DOHH2 (cell line): Measurements from ENCODE around the gene REXO1.

Source experiments
- H3F3A ChIP-seq: fragments of 200-600 bp; sonication (generic), shearing (Covaris generic); 2 replicates; pipeline ENCODE4 v1.6.0; 2016; ENCODE audit warnings: antibody characterized with exemption, mild to moderate bottlenecking; ENCODE audit not compliant: control insufficient read depth, insufficient read depth
- H3K27ac ChIP-seq: fragments of 200-600 bp; sonication (generic); 2 replicates; pipeline ENCODE4 v1.5.1; 2014; ENCODE audit warnings: low read depth, mild to moderate bottlenecking, low read length, moderate library complexity
- H3K27me3 ChIP-seq: fragments of 200-600 bp; sonication (generic); 2 replicates; pipeline ENCODE4 v1.6.1; 2014; ENCODE audit warnings: mild to moderate bottlenecking, low read length, mixed read lengths; ENCODE audit not compliant: control insufficient read depth
- H3K36me3 ChIP-seq: fragments of 200-600 bp; sonication (generic); 2 replicates; pipeline ENCODE4 v1.6.1; 2014; ENCODE audit warnings: mild to moderate bottlenecking, low read length, moderate library complexity, mixed read lengths; ENCODE audit not compliant: control insufficient read depth
- H3K4me1 ChIP-seq: fragments of 200-600 bp; sonication (generic); 2 replicates; pipeline ENCODE4 v1.6.1; 2014; ENCODE audit warnings: mild to moderate bottlenecking, low read length, mixed read lengths; ENCODE audit not compliant: control insufficient read depth
- H3K4me2 ChIP-seq: fragments of 200-600 bp; sonication (generic); 2 replicates; pipeline ENCODE4 v1.6.0; 2014; ENCODE audit warnings: mild to moderate bottlenecking, low read length, moderate library complexity
- H3K4me3 ChIP-seq: fragments of 200-600 bp; sonication (generic); 2 replicates; pipeline ENCODE4 v1.5.1; 2014; ENCODE audit warnings: mild to moderate bottlenecking, low read length, mixed read lengths
- H3K79me2 ChIP-seq: fragments of 200-600 bp; sonication (generic); 2 replicates; pipeline ENCODE4 v1.6.1; 2014; ENCODE audit warnings: mild to moderate bottlenecking, low read length, mixed read lengths; ENCODE audit not compliant: control insufficient read depth
- H3K9me2 ChIP-seq: fragments of 200-600 bp; sonication (generic); replicated peaks from 2 replicates; pipeline ENCODE4 v1.6.1; 2014; ENCODE audit warnings: mild to moderate bottlenecking, low read length, mixed read lengths; ENCODE audit not compliant: control insufficient read depth
- H3K9me3 ChIP-seq: fragments of 200-600 bp; sonication (generic); 2 replicates; pipeline ENCODE4 v1.6.1; 2014; ENCODE audit warnings: antibody characterized with exemption, low read length, mixed read lengths; ENCODE audit not compliant: control insufficient read depth, insufficient read depth
- H4K20me1 ChIP-seq: fragments of 200-600 bp; sonication (generic); 2 replicates; pipeline ENCODE4 v1.6.0; 2014; ENCODE audit warnings: low read depth, mild to moderate bottlenecking, antibody characterized with exemption, low read length, moderate library complexity; ENCODE audit not compliant: control insufficient read depth, insufficient read depth
- EZH2phosphoT487 ChIP-seq: fragments of 200-600 bp; sonication (generic); IDR thresholded peaks from 2 replicates; pipeline ENCODE4 v1.6.1; 2017; ENCODE audit warnings: borderline replicate concordance, mild to moderate bottlenecking, antibody characterized with exemption, low read length, moderate library complexity, mixed read lengths
- TF ChIP-seq, protein P1 (sequence below): fragments of 200-600 bp; sonication (generic); IDR thresholded peaks from one replicate; pipeline ENCODE4 v1.5.1; 2014; ENCODE audit warnings: antibody characterized with exemption, mild to moderate bottlenecking, low read depth, low read length; ENCODE audit not compliant: poor library complexity, severe bottlenecking

The REXO1 gene

DNA sequence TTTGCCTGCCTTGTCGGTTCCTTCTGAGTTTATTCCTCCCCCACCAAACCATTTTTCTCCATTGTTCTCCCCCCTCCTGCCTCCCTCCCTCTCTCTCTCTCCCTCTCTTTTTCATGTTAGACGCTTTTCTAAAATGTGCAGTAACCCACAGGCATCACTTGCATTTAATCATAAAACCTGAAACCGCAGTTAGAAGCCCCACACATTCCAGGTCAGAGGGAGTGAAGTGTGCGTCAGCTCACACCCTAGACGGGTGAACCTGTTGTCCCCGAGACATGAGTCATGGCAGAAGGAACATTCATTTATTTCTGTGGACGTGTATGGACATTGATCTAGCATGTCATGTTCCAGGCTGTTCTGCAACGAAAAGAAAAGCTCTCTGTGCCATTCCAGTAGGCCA is 75.1 kb downstream of the REXO1 start:
- Histone ChIP-seq H3K79me2 (no peaks in the 10 kb centered on the region), H3K4me1 (no peaks in the 10 kb centered on the region), H4K20me1 (no peaks in the 10 kb centered on the region), H3K9me3 (peaks cover 7% of the 10 kb centered on the region), H3K27me3 (0 out of 2 replicates have a peak, but pooled peaks cover 3% of the 10 kb centered on the region), H3K4me3 (no peak overlapping the region), H3K36me3 (no peaks in the 10 kb centered on the region), H3K27ac (no peak overlapping the region), H3K4me2 (no peak overlapping the region), H3F3A (no peaks in the 10 kb centered on the region), H3K9me2 (no peaks in the 10 kb centered on the region)
- TF ChIP-seq EZH2phosphoT487, result no peak
- TF ChIP-seq, protein P1, sequence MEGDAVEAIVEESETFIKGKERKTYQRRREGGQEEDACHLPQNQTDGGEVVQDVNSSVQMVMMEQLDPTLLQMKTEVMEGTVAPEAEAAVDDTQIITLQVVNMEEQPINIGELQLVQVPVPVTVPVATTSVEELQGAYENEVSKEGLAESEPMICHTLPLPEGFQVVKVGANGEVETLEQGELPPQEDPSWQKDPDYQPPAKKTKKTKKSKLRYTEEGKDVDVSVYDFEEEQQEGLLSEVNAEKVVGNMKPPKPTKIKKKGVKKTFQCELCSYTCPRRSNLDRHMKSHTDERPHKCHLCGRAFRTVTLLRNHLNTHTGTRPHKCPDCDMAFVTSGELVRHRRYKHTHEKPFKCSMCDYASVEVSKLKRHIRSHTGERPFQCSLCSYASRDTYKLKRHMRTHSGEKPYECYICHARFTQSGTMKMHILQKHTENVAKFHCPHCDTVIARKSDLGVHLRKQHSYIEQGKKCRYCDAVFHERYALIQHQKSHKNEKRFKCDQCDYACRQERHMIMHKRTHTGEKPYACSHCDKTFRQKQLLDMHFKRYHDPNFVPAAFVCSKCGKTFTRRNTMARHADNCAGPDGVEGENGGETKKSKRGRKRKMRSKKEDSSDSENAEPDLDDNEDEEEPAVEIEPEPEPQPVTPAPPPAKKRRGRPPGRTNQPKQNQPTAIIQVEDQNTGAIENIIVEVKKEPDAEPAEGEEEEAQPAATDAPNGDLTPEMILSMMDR, result no peak

- no peak overlapping the region for H3K4me3 ChIP-seq
- TF ChIP-seq, protein P1, result no peak
- TF ChIP-seq EZH2phosphoT487, result no peak
- no peak overlapping the region for H3K4me2 ChIP-seq
- H3K27ac ChIP-seq, result no peak overlapping the region
- H4K20me1 ChIP-seq, result no peaks in the 10 kb centered on the region
- peaks cover 16% of the 10 kb centered on the region for H3K4me1 ChIP-seq
- H3K9me2 ChIP-seq, result no peaks in the 10 kb centered on the region
- H3K27me3 ChIP-seq, result peaks cover 9% of the 10 kb centered on the region; the same call in 1 of the 2 replicates
- H3K79me2 ChIP-seq, result no peaks in the 10 kb centered on the region
- no peaks in the 10 kb centered on the region for H3F3A ChIP-seq
- peaks cover 7% of the 10 kb centered on the region for H3K9me3 ChIP-seq
- no peaks in the 10 kb centered on the region for H3K36me3 ChIP-seq
Observed at GRCh38 chr19:1770866-1771576, 77.3 kb downstream of the REXO1 start.

GRCh38 chr19:1769645-1769985 is 78.7 kb downstream of the REXO1 start:
- Histone ChIP-seq H3K79me2 (no peaks in the 10 kb centered on the region), H3F3A (no peaks in the 10 kb centered on the region), H4K20me1 (no peaks in the 10 kb centered on the region), H3K36me3 (no peaks in the 10 kb centered on the region), H3K4me2 (no peak overlapping the region), H3K4me1 (peaks cover 16% of the 10 kb centered on the region), H3K9me3 (peaks cover 7% of the 10 kb centered on the region), H3K27me3 (peaks cover 19% of the 10 kb centered on the region), H3K27ac (no peak overlapping the region), H3K9me2 (no peaks in the 10 kb centered on the region), H3K4me3 (no peak overlapping the region)
- TF ChIP-seq EZH2phosphoT487, result no peak
- TF ChIP-seq, protein P1, result no peak
